BJ (cell line): ENCODE results near the gene MAU2. TPM values are rescaled to one million over a fixed set of nuclear protein-coding genes. Genes with fewer than 3 reads are reported as not detected.

Experiments used
- CTCF ChIA-PET: fragments of 350-600 bp; formaldehyde crosslinking; extraction: SDS; loops from one replicate; lab custom pipeline; 2021; ENCODE audit warnings: antibody characterized with exemption, inconsistent platforms; lab: Yijun Ruan, JAX
- POLR2A ChIA-PET: fragments of 300-600 bp; sonication (Branson Sonifier 250); formaldehyde crosslinking; extraction: SDS; loops from one replicate; lab custom pipeline; 2021; ENCODE audit warnings: antibody characterized with exemption; lab: Charles Lee
- DNase-seq: peaks from one replicate; pipeline ENCODE4 v3.0.0-alpha.2; 2011; ENCODE audit warnings: low read depth
- H3K27me3 ChIP-seq: 2 replicates; pipeline ENCODE4 v1.6.0; 2011; ENCODE audit warnings: low read length; ENCODE audit not compliant: control insufficient read depth, insufficient read depth
- H3K36me3 ChIP-seq: 2 replicates; pipeline ENCODE4 v1.5.1; 2011; ENCODE audit warnings: low read length; ENCODE audit not compliant: control insufficient read depth, insufficient read depth
- H3K4me3 ChIP-seq: 2 replicates; pipeline ENCODE4 v1.5.1; 2011; ENCODE audit warnings: low read depth, mild to moderate bottlenecking, control low read depth, low read length
- polyA plus RNA-seq: library from polyadenylated mRNA; depleted of rRNA; stranded (reverse); fragments of >200 nt; gene quantifications from 2 replicates; pipeline ENCODE4 v1.2.3, GENCODE V29; 2011
- TF ChIP-seq, protein P1 (sequence below): IDR thresholded peaks from 2 replicates; pipeline ENCODE4 v1.5.1; 2011; ENCODE audit warnings: low read depth, mild to moderate bottlenecking, control low read depth, inconsistent platforms, low read length, moderate library complexity; ENCODE audit not compliant: insufficient read depth

Gene MAU2
- polyA plus RNA-seq, 1 experiment: 25.9 TPM

DNA sequence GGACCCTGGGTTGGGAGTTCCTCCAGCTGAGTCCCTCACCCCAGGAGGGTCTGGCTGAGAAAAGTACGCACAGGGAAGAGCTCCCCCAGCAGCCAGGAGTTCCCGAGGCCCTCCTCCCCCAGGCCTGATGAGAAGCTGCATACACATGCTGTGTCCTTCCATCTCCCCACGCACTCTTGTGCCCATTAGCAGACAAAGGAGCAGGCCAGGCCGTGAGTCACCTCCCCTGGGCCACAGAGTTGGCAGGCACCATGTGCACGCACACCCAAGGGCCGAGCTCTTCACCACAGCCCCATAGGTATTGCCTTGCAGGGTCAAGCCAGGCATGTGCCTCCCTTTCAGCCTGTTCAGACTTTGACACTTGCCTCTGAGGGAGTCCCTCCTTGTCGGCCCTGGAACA lies 17.5 kb downstream of the MAU2 start:
- TF ChIP-seq, protein P1, sequence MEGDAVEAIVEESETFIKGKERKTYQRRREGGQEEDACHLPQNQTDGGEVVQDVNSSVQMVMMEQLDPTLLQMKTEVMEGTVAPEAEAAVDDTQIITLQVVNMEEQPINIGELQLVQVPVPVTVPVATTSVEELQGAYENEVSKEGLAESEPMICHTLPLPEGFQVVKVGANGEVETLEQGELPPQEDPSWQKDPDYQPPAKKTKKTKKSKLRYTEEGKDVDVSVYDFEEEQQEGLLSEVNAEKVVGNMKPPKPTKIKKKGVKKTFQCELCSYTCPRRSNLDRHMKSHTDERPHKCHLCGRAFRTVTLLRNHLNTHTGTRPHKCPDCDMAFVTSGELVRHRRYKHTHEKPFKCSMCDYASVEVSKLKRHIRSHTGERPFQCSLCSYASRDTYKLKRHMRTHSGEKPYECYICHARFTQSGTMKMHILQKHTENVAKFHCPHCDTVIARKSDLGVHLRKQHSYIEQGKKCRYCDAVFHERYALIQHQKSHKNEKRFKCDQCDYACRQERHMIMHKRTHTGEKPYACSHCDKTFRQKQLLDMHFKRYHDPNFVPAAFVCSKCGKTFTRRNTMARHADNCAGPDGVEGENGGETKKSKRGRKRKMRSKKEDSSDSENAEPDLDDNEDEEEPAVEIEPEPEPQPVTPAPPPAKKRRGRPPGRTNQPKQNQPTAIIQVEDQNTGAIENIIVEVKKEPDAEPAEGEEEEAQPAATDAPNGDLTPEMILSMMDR: no peak
- Histone ChIP-seq H3K36me3 (peaks cover 57% of the 10 kb centered on the region), H3K4me3 (no peak overlapping the region), H3K27me3 (no peaks in the 10 kb centered on the region)
- ChIA-PET CTCF (interaction anchor here (1.0 kb wide), 1 partner anchor 15 kb away, joined by 3 read pairs; no protein-coding TSS in a partner anchor), POLR2A (no interaction called here)
- no peak for DNase-seq

DNA sequence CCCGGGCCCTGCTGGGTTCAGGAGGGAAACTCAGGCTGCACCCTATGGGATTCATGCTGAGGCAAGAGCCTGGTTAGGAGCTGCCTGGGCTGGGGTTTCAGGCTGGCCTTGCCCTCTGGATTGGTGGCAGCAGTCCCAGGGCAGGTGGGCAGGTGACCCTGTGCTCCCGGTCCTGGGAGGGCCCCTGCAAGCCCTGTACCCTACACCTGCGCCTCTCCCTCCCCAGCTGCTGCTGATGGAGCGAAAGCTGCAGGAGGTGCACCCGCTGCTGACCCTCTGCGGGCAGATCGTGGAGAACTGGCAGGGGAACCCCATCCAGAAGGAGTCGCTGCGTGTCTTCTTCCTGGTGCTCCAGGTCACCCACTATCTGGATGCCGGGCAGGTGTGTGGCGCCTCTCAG lies 20.4 kb downstream of the MAU2 start:
- H3K4me3 ChIP-seq: no peak overlapping the region
- H3K27me3 ChIP-seq: no peaks in the 10 kb centered on the region
- CTCF ChIA-PET: interaction anchor here (0.7 to 3.2 kb wide), 9 partner anchors 7 to 195 kb away, joined by 3 to 29 read pairs (median 11); no protein-coding TSS in a partner anchor
- DNase-seq: no peak
- H3K36me3 ChIP-seq: peaks cover 63% of the 10 kb centered on the region
- POLR2A ChIA-PET: no interaction called here
- TF ChIP-seq, protein P1: no peak

DNA sequence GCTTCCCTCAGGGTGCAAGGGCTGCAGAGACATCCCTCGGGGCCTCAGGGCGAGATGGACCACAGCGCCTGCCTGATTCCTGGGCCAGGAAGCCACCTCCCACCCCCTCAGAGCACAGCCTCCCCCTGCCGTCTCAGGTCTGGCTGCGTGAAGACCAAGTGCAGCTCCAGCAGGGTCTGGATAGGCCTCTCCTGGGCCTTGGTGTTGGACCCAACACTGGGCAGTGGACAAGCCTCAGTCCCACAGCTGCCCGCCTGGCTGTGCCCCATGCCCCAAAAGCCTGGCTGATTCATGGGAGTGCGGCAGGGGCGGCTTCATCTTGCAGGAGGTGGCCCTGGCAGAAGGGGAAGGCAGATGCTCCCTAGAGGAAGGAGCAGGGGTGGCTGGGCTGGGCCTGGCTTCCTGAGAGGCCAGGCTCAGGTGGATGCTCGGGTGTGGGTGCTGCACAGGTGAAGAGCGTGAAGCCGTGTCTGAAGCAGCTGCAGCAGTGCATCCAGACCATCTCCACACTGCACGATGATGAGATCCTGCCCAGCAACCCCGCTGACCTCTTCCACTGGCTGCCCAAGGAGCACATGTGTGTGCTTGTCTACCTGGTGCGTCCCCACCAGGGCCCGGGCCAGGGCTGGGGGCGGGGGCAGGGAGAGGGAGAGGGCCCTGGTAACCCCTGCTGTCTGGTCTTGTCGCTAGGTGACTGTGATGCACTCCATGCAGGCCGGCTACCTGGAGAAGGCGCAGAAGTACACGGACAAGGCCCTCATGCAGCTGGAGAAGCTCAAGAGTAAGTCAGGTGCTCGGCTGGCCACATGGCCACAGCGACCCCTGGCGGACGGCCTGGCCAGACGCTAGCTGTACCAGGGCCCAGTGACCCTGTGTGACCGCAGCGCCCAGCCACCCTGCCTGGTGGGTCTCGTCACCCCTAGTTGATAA lies 21.7 kb downstream of the MAU2 start:
- POLR2A ChIA-PET: no interaction called here
- CTCF ChIA-PET: interaction anchor here (0.6 to 3.2 kb wide), 25 partner anchors 9 to 1425 kb away, joined by 3 to 29 read pairs (median 4); partner anchors contain the start of gene GATAD2A
- Histone ChIP-seq H3K36me3 (peaks cover 64% of the 10 kb centered on the region), H3K27me3 (no peaks in the 10 kb centered on the region), H3K4me3 (no peak overlapping the region)
- TF ChIP-seq, protein P1: peak; percentile 94
- DNase-seq: no peak

DNA sequence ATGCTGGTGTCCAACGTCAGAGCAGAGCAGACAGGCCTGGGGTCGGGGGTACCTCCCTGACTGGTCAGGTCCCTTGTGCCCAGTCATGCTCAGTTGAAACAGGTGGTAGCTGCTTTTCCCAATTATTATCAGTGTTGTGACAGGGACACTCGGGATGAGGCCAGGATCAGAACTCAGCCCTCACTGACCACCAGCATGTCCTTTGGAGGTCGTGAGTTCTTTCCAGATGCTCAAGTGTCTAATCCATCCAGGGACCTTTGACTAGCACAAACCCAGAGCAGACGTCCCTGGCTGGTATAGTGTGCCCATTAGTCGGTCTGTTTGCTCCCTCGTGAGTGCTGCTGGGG lies 22.4 kb downstream of the MAU2 start:
- POLR2A ChIA-PET: no interaction called here
- no peak overlapping the region for H3K4me3 ChIP-seq
- TF ChIP-seq, protein P1: no peak
- CTCF ChIA-PET: interaction anchor here (0.6 to 3.2 kb wide), 19 partner anchors 9 to 1426 kb away, joined by 3 to 29 read pairs (median 5); partner anchors contain the start of gene GATAD2A
- no peaks in the 10 kb centered on the region for H3K27me3 ChIP-seq
- DNase-seq: no peak
- peaks cover 62% of the 10 kb centered on the region for H3K36me3 ChIP-seq

DNA sequence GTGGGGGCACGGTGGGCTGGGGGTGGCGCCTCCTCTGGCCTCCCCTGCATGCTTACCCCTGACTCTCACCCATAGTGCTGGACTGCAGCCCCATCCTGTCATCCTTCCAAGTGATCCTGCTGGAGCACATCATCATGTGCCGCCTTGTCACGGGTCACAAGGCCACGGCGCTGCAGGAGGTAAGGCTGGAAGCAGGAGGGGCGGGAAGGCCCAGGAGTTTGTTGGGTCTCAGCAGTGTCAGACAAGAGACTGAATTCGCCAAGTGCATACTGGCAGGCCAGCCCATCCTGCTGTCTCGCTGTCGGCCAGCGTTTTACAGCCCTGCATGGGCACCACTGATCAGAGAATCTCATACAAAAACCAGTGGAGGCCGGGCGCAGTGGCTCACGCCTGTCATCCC lies 23.1 kb downstream of the MAU2 start:
- DNase-seq: no peak
- CTCF ChIA-PET: interaction anchor here (1.4 to 3.2 kb wide), 7 partner anchors 8 to 203 kb away, joined by 3 to 29 read pairs (median 11); no protein-coding TSS in a partner anchor
- POLR2A ChIA-PET: no interaction called here
- H3K36me3 ChIP-seq: peaks cover 61% of the 10 kb centered on the region
- no peaks in the 10 kb centered on the region for H3K27me3 ChIP-seq
- TF ChIP-seq, protein P1: no peak
- H3K4me3 ChIP-seq: no peak overlapping the region
